Mammary epithelial cell (primary cell): ENCODE measurements around the gene FUCA2.

Source experiments
- CTCF ChIP-seq, 2 donors: IDR thresholded peaks in 1 of 2; conservative IDR thresholded peaks in 1 of 2; 2 replicates each; pipeline ENCODE4 v1.5.1; 2011 to 2012; ENCODE audit warnings: inconsistent platforms in 2 of 2, low read length in 2 of 2, mild to moderate bottlenecking in 2 of 2, control low read depth in 1 of 2, low read depth in 1 of 2; ENCODE audit not compliant: insufficient read depth in 1 of 2; ENCODE audit errors: extremely low read depth in 1 of 2
- EZH2 ChIP-seq: IDR thresholded peaks from 2 replicates; pipeline ENCODE4 v1.6.1; 2012; ENCODE audit warnings: low read length, inconsistent platforms, borderline replicate concordance

DNA sequence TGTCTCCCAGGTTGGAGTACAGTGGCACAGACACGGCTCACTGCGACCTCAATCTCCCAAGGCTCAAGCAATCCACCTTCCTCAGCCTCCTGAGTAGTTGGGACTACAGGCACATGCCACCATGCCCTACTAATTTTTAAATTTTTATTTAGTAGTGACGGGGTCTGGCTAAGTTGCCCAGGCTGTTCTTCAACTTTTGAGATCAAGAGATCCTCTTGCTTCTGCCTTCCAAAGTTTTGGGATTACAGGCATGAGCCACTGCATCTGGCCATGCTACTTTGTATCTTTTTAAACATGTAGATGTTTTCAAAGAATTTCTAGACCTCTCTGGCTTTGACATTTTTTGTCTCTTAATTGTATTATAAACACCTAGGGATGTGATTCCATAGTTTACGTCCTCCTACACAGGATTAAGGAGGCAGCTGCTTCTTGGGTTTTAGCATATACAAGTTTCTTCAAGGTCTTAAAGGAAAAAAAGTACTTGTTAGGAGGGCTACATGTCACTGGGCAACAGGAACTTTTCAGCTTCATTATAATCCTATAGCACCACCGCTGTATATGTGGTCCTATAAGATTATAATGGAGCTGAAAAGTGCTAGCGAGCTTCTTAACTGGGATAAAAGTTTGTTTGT, 62.3 kb downstream of the FUCA2 start:
- TF ChIP-seq CTCF (conservative IDR thresholded peaks at IDR 0.05 in 1 of 2, IDR thresholded peaks at IDR 0.05 in 1 of 2; ENCODE audit: extremely low read depth in 1 of 2, insufficient read depth in 1 of 2, low read depth in 1 of 2, low read length in 2 of 2) (no peak), EZH2 (no peak)
